ENCODE results near the gene ADAMTS19.
"Not testable (repeated sequence)": the region's sequence is repeated elsewhere in the genome, so short reads cannot be mapped to it uniquely, and the experiment has no call there.

Gene ADAMTS19

DNA sequence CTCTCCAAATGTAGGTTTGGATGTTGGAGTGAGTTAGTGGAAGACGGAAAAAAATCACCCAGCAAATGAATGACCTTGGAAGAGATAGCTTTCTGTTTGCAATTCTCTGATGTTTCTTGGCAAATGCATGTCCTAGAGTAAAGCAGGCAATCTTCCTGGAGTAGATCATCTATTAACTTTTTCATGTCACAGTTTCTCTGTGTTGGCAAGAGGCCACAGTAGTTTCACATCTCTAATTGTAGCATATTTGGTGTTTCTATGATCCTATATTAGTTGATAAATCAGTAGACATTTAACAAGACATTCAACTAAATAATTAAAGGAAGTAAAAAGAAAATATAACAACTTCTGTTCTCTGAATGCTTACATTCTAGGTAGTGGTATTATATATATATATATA lies 149.6 kb downstream of the ADAMTS19 start:
- Histone ChIP-seq H3K4me1 (ENCODE audit: control insufficient read depth, insufficient read depth, low read length) (no peaks in the 10 kb centered on the region), H3K9me3 (ENCODE audit: control insufficient read depth, low read length) (no peaks in the 10 kb centered on the region), H3K36me3 (ENCODE audit: control insufficient read depth, insufficient read depth, low read length) (no peaks in the 10 kb centered on the region), H3K4me3 (ENCODE audit: low read length) (no peak overlapping the region), H3K9ac (ENCODE audit: low read length) (no peak overlapping the region), H3K27me3 (ENCODE audit: control insufficient read depth, insufficient read depth, low read length) (no peaks in the 10 kb centered on the region)

DNA sequence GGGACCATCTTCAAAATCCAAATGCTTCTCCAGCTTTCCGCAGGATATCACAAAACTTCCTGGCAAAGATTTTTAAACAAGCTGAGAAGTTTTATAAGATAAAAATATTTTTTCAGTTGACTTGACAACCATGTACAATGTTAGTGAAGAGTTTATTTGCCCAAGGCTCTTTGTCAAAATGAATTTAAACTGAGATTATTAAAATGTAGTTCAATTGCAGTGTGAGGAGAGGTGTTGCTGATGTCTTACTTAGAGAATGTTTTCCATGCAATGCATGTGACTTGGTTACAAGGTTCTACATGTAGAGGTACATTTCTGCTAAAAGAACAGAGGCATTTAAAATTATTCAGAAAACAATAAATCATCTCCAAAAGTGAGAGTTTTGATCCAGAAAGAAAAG lies 156.4 kb downstream of the ADAMTS19 start:
- Histone ChIP-seq H3K36me3 (ENCODE audit: control insufficient read depth, insufficient read depth, low read length) (no peaks in the 10 kb centered on the region), H3K27me3 (ENCODE audit: control insufficient read depth, insufficient read depth, low read length) (no peaks in the 10 kb centered on the region), H3K4me3 (ENCODE audit: low read length) (no peak overlapping the region), H3K9ac (ENCODE audit: low read length) (no peak overlapping the region), H3K4me1 (ENCODE audit: control insufficient read depth, insufficient read depth, low read length) (no peaks in the 10 kb centered on the region), H3K9me3 (ENCODE audit: control insufficient read depth, low read length) (no peaks in the 10 kb centered on the region)

DNA sequence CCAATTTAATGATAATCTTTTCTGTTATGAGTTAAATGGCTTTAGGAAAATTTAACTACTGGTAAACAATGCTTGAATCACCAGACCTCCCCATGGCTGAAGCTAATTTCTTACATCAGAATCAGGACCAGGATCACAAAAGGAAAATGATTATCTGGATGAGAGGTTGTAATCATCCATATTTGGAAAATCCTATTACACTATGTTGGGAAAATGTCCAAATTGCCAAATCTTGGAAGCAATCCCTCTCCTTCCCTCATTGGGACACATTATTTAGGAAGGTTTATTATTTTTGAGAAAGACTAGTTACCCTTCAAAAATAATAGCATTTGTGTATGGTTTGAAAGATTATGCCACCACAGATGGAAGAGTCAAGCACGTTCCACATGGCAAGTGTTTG lies 157.1 kb downstream of the ADAMTS19 start:
- Histone ChIP-seq H3K9me3 (ENCODE audit: control insufficient read depth, low read length) (no peaks in the 10 kb centered on the region), H3K4me3 (ENCODE audit: low read length) (no peak overlapping the region), H3K27me3 (ENCODE audit: control insufficient read depth, insufficient read depth, low read length) (no peaks in the 10 kb centered on the region), H3K36me3 (ENCODE audit: control insufficient read depth, insufficient read depth, low read length) (no peaks in the 10 kb centered on the region), H3K4me1 (ENCODE audit: control insufficient read depth, insufficient read depth, low read length) (no peaks in the 10 kb centered on the region), H3K9ac (ENCODE audit: low read length) (no peak overlapping the region)

DNA sequence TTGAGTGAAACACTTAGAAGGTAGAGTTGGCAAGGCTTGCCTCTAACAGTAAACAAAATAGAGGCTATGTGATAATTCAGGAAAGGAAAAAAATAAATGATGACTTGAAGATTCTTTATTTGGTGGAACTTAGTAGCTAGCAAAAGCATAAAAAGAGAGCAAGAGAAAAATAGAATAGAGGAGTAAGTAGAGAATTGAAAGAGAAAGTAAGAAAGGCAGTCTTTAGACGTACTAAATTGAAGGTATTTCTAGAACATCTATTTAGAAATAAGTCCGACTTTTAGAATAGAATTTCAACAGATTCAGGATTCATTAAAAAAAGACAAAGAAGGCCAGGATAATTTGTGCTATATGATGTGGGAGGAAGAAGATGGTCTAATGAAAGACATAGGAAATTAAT lies 159.7 kb downstream of the ADAMTS19 start:
- H3K9ac ChIP-seq (ENCODE audit: low read length), result no peak overlapping the region
- no peaks in the 10 kb centered on the region for H3K27me3 ChIP-seq (ENCODE audit: control insufficient read depth, insufficient read depth, low read length)
- no peaks in the 10 kb centered on the region for H3K4me1 ChIP-seq (ENCODE audit: control insufficient read depth, insufficient read depth, low read length)
- no peaks in the 10 kb centered on the region for H3K36me3 ChIP-seq (ENCODE audit: control insufficient read depth, insufficient read depth, low read length)
- no peak overlapping the region for H3K4me3 ChIP-seq (ENCODE audit: low read length)
- H3K9me3 ChIP-seq (ENCODE audit: control insufficient read depth, low read length), result no peaks in the 10 kb centered on the region

DNA sequence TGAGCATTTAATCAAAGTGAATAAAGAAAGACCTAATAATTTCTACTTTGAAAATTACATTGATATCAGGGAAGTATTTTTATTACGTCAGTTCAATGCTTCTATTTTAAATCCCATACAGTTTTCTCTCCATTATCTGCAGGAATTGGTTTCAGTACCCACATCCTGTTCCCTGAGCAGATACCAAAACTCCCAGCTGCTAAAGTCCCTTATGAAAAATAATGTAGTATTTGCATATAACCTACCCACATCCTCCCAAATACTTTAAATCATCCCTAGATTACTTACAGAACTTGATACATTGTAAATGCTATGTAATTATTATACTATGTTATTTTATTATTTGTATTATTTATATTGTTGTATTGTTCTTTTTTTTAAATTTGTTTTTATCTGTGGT lies 162.4 kb downstream of the ADAMTS19 start:
- no peaks in the 10 kb centered on the region for H3K9me3 ChIP-seq (ENCODE audit: control insufficient read depth, low read length)
- no peak overlapping the region for H3K4me3 ChIP-seq (ENCODE audit: low read length)
- no peaks in the 10 kb centered on the region for H3K4me1 ChIP-seq (ENCODE audit: control insufficient read depth, insufficient read depth, low read length)
- no peaks in the 10 kb centered on the region for H3K36me3 ChIP-seq (ENCODE audit: control insufficient read depth, insufficient read depth, low read length)
- no peaks in the 10 kb centered on the region for H3K27me3 ChIP-seq (ENCODE audit: control insufficient read depth, insufficient read depth, low read length)
- H3K9ac ChIP-seq (ENCODE audit: low read length), result no peak overlapping the region

DNA sequence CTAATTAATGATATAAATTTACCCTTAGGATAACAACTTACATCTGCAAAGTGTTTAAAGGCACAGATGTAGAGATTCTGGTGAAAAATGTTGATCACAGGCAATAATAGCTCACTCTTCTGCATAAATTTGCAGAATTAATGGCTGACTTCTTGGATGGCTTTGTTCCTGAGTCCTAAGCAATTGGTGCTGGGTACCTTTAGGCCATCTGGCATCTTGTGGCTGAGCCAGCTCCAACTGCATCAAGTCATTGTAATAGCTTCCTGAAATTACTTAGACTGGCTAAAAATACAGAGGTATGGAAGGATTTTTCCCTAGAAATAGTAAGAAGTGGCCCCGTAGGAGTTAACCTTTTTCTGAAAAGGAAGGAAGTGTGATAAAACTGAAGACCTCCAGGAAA lies 169.5 kb downstream of the ADAMTS19 start:
- Histone ChIP-seq H3K27me3 (ENCODE audit: control insufficient read depth, insufficient read depth, low read length) (no peaks in the 10 kb centered on the region), H3K9ac (ENCODE audit: low read length) (no peak overlapping the region), H3K9me3 (ENCODE audit: control insufficient read depth, low read length) (no peaks in the 10 kb centered on the region), H3K36me3 (ENCODE audit: control insufficient read depth, insufficient read depth, low read length) (no peaks in the 10 kb centered on the region), H3K4me1 (ENCODE audit: control insufficient read depth, insufficient read depth, low read length) (no peaks in the 10 kb centered on the region), H3K4me3 (ENCODE audit: low read length) (no peak overlapping the region)

DNA sequence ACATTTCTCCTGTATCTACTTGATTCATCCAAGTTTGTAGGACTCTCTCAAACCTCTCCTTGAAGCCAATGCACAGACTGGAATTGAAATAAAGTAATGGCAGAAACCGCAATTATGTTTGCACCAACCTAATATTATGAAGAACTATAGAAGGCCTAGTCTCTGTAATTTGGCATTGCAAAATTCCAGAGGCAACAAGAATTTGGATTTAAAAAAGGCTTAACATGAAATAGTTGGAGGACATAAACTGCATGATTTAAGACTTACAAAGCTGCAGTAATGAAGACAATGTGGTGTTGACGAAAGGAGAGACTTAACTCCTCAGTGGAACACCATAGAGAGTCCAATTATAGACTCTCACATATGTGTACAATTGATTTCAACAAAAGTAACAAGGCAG lies 170.0 kb downstream of the ADAMTS19 start:
- H3K27me3 ChIP-seq (ENCODE audit: control insufficient read depth, insufficient read depth, low read length), result no peaks in the 10 kb centered on the region
- H3K36me3 ChIP-seq (ENCODE audit: control insufficient read depth, insufficient read depth, low read length), result no peaks in the 10 kb centered on the region
- H3K9me3 ChIP-seq (ENCODE audit: control insufficient read depth, low read length), result no peaks in the 10 kb centered on the region
- no peak overlapping the region for H3K9ac ChIP-seq (ENCODE audit: low read length)
- H3K4me3 ChIP-seq (ENCODE audit: low read length), result no peak overlapping the region
- H3K4me1 ChIP-seq (ENCODE audit: control insufficient read depth, insufficient read depth, low read length), result no peaks in the 10 kb centered on the region

DNA sequence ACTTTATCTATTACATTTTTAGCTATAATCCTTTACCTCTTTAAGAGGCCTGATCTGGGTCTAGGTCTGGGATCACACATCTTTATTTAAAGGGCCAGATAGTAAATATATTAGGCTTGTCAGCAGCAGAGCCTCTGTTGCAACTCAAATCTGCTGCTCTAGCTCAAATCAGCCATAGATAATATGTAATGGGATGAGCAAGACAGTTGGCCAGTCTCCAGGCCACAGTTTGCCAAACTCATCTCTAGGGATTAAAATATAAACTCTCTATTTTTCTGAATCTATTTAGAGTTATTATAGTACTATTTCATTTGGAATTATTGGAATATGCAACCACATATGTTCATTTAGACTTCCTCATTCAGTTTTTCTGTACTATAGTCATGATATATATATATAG lies 171.9 kb downstream of the ADAMTS19 start:
- Histone ChIP-seq H3K9ac (ENCODE audit: low read length) (no peak overlapping the region), H3K4me1 (ENCODE audit: control insufficient read depth, insufficient read depth, low read length) (no peaks in the 10 kb centered on the region), H3K4me3 (ENCODE audit: low read length) (no peak overlapping the region), H3K27me3 (ENCODE audit: control insufficient read depth, insufficient read depth, low read length) (no peaks in the 10 kb centered on the region), H3K9me3 (ENCODE audit: control insufficient read depth, low read length) (no peaks in the 10 kb centered on the region), H3K36me3 (ENCODE audit: control insufficient read depth, insufficient read depth, low read length) (no peaks in the 10 kb centered on the region)

DNA sequence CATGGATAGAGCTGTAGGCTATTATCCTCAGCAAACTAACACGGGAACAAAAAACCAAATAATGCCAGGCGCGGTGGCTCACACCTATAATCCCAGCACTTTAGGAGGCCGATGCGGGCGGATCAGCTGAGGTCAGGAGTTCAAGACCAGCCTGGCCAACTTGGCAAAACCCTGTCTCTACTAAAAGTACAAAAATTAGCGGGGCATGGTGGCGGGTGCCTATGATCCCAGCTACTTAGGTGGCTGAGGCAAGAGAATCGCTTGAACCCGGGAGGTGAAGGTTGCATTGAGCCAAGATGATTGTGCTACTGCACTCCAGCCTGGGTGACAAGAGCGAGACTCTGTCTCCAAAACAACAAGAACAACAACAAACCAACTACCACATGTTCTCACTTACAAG lies 177.4 kb downstream of the ADAMTS19 start:
- not testable (repeated sequence) for H3K9me3 ChIP-seq (ENCODE audit: control insufficient read depth, low read length); H3K9ac ChIP-seq (ENCODE audit: low read length); H3K36me3 ChIP-seq (ENCODE audit: control insufficient read depth, insufficient read depth, low read length); H3K4me3 ChIP-seq (ENCODE audit: low read length); H3K27me3 ChIP-seq (ENCODE audit: control insufficient read depth, insufficient read depth, low read length); H3K4me1 ChIP-seq (ENCODE audit: control insufficient read depth, insufficient read depth, low read length)

DNA sequence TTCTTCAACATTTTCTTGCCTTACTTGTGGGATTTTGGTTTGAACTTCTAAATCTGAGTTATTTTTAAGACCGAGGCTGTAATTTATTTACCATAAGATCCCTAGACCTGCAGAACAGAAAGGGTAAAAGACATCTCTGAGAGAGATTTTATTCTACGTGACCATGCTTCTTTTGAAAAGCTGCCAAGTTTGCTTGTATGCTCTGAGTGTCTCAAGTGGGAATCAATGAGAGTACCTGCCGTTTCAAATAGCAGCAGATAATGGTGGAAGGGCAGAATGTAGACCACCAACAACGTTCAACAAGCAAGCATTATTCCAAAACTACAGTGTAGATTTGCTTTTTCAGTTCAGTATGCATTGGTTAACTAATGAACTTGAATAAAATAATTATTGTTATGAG lies 179.2 kb downstream of the ADAMTS19 start:
- Histone ChIP-seq H3K27me3 (ENCODE audit: control insufficient read depth, insufficient read depth, low read length) (no peaks in the 10 kb centered on the region), H3K9ac (ENCODE audit: low read length) (no peak overlapping the region), H3K4me3 (ENCODE audit: low read length) (no peak overlapping the region), H3K4me1 (ENCODE audit: control insufficient read depth, insufficient read depth, low read length) (no peaks in the 10 kb centered on the region), H3K36me3 (ENCODE audit: control insufficient read depth, insufficient read depth, low read length) (no peaks in the 10 kb centered on the region), H3K9me3 (ENCODE audit: control insufficient read depth, low read length) (no peaks in the 10 kb centered on the region)

DNA sequence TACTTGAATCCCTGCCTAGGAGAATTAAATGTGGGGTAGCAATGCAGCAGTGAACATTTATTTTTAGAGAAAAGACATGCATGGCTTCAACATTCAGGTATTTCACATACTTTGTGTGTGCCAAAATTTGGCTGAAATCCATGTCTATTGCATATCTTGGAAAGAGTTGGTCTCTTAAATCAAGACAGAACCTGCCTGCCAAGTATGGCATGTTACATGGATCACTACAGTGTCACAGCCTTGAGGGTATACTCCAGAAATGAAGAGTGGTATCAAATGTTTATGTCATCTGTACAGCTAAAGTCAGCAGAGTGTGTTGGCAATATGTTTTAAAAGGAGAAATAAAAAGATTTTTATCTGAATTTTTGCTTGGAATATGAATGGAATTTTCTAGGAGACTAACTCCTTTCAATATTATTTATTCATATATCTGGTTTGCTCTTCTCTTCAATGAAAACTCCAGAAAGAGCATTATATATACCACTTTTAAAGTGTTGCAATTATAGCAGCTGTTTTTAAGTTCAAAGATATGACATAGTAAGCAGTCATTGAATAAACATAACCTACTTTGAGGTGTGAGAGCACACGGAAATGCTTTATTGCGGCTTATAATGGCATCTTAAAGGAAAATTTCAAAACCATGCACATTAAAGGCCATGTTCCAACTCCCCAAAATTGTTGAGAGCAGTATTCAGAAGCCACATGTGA lies 192.4 kb downstream of the ADAMTS19 start:
- Histone ChIP-seq H3K4me1 (ENCODE audit: control insufficient read depth, insufficient read depth, low read length) (no peaks in the 10 kb centered on the region), H3K4me3 (ENCODE audit: low read length) (no peak overlapping the region), H3K9ac (ENCODE audit: low read length) (no peak overlapping the region), H3K27me3 (ENCODE audit: control insufficient read depth, insufficient read depth, low read length) (no peaks in the 10 kb centered on the region), H3K36me3 (ENCODE audit: control insufficient read depth, insufficient read depth, low read length) (no peaks in the 10 kb centered on the region), H3K9me3 (ENCODE audit: control insufficient read depth, low read length) (no peaks in the 10 kb centered on the region)

DNA sequence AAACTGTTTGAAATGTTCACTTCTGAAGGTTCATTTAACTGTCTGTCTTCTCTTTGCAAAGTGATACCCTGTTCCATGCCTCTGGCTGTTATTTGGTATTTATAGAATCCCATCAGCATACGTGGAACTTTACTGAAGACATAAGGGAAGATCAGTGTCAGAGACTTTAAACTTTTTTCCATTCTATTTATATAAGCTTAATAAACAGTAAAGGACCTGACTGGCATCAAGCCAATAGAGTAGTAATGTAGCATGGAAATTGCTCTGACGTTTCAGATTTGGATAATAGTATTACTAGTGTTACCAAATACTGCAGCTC lies 192.9 kb downstream of the ADAMTS19 start:
- Histone ChIP-seq H3K9ac (ENCODE audit: low read length) (no peak overlapping the region), H3K4me1 (ENCODE audit: control insufficient read depth, insufficient read depth, low read length) (no peaks in the 10 kb centered on the region), H3K36me3 (ENCODE audit: control insufficient read depth, insufficient read depth, low read length) (no peaks in the 10 kb centered on the region), H3K9me3 (ENCODE audit: control insufficient read depth, low read length) (no peaks in the 10 kb centered on the region), H3K4me3 (ENCODE audit: low read length) (no peak overlapping the region), H3K27me3 (ENCODE audit: control insufficient read depth, insufficient read depth, low read length) (no peaks in the 10 kb centered on the region)

DNA sequence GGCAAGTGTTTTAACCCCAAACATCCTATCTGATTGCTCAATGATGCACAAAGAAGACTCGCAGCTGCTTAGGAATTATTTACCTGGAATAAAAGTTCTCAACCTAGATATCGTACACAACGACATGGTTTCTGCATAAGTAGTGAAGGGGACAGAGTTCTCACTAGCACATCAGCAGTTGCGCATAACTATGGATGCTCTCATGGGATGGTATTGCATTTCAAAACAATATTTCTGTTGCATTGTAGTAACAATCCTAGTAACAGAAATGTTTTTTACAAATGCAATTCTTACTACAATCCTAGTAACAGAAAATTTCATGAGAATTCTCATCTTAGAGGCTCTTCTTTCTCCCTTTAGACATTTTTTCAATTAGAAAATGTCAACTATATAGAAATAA lies 193.3 kb downstream of the ADAMTS19 start:
- Histone ChIP-seq H3K36me3 (ENCODE audit: control insufficient read depth, insufficient read depth, low read length) (no peaks in the 10 kb centered on the region), H3K4me1 (ENCODE audit: control insufficient read depth, insufficient read depth, low read length) (no peaks in the 10 kb centered on the region), H3K4me3 (ENCODE audit: low read length) (no peak overlapping the region), H3K27me3 (ENCODE audit: control insufficient read depth, insufficient read depth, low read length) (no peaks in the 10 kb centered on the region), H3K9me3 (ENCODE audit: control insufficient read depth, low read length) (no peaks in the 10 kb centered on the region), H3K9ac (ENCODE audit: low read length) (no peak overlapping the region)

Data from mucosa of stomach (tissue), 1 donor.